ENCODE data around the gene SLC6A6.

The SLC6A6 gene

GRCh38 chr3:14472471-14473351 is 70.3 kb downstream of the SLC6A6 start:
- H3K27me3 ChIP-seq (ENCODE audit: control insufficient read depth in 1 of 2, insufficient read depth in 2 of 2, low read length in 2 of 2) = no peaks in the 10 kb centered on the region
- H3K9ac ChIP-seq (ENCODE audit: low read depth in 1 of 2, low read length in 2 of 2) = no peak overlapping the region
- H3K4me1 ChIP-seq (ENCODE audit: control insufficient read depth in 1 of 2, insufficient read depth in 2 of 2, low read length in 2 of 2) = peaks cover 3 to 4% of the 10 kb centered on the region in 2 donors
- no peak overlapping the region for H3K4me3 ChIP-seq (ENCODE audit: low read depth in 1 of 2, low read length in 2 of 2)
- H3K27ac ChIP-seq (ENCODE audit: low read depth, low read length) = peak overlapping the region; percentile 33
- peaks cover 27 to 66% of the 10 kb centered on the region in 2 donors for H3K36me3 ChIP-seq (ENCODE audit: control insufficient read depth in 1 of 2, insufficient read depth in 2 of 2, low read length in 2 of 2)
- no peaks in the 10 kb centered on the region for H3K9me3 ChIP-seq (ENCODE audit: control insufficient read depth in 1 of 2, low read length in 2 of 2)

- Histone ChIP-seq H3K4me1 (ENCODE audit: control insufficient read depth in 1 of 2, insufficient read depth in 2 of 2, low read length in 2 of 2) (peaks cover 3 to 4% of the 10 kb centered on the region in 2 donors), H3K36me3 (ENCODE audit: control insufficient read depth in 1 of 2, insufficient read depth in 2 of 2, low read length in 2 of 2) (peaks cover 31 to 68% of the 10 kb centered on the region in 2 donors), H3K27me3 (ENCODE audit: control insufficient read depth in 1 of 2, insufficient read depth in 2 of 2, low read length in 2 of 2) (no peaks in the 10 kb centered on the region), H3K9ac (ENCODE audit: low read depth in 1 of 2, low read length in 2 of 2) (no peak overlapping the region), H3K4me3 (ENCODE audit: low read depth in 1 of 2, low read length in 2 of 2) (no peak overlapping the region), H3K27ac (ENCODE audit: low read depth, low read length) (peak overlapping the region; percentile 32), H3K9me3 (ENCODE audit: control insufficient read depth in 1 of 2, low read length in 2 of 2) (no peaks in the 10 kb centered on the region)
These were observed 71.0 kb downstream of the SLC6A6 start for GRCh38 chr3:14473411-14473891.

- H3K4me1 ChIP-seq (ENCODE audit: control insufficient read depth in 1 of 2, insufficient read depth in 2 of 2, low read length in 2 of 2) = peaks cover 3 to 4% of the 10 kb centered on the region in 2 donors
- no peak overlapping the region for H3K9ac ChIP-seq (ENCODE audit: low read depth in 1 of 2, low read length in 2 of 2)
- peaks cover 31 to 76% of the 10 kb centered on the region in 2 donors for H3K36me3 ChIP-seq (ENCODE audit: control insufficient read depth in 1 of 2, insufficient read depth in 2 of 2, low read length in 2 of 2)
- H3K9me3 ChIP-seq (ENCODE audit: control insufficient read depth in 1 of 2, low read length in 2 of 2) = no peaks in the 10 kb centered on the region
- no peak overlapping the region for H3K4me3 ChIP-seq (ENCODE audit: low read depth in 1 of 2, low read length in 2 of 2)
- H3K27me3 ChIP-seq (ENCODE audit: control insufficient read depth in 1 of 2, insufficient read depth in 2 of 2, low read length in 2 of 2) = no peaks in the 10 kb centered on the region
- H3K27ac ChIP-seq (ENCODE audit: low read depth, low read length) = no peak overlapping the region
These were observed 72.1 kb downstream of the SLC6A6 start for GRCh38 chr3:14474363-14475081.

- Histone ChIP-seq H3K27me3 (ENCODE audit: control insufficient read depth in 1 of 2, insufficient read depth in 2 of 2, low read length in 2 of 2) (no peaks in the 10 kb centered on the region), H3K9ac (ENCODE audit: low read depth in 1 of 2, low read length in 2 of 2) (no peak overlapping the region), H3K27ac (ENCODE audit: low read depth, low read length) (no peak overlapping the region), H3K36me3 (ENCODE audit: control insufficient read depth in 1 of 2, insufficient read depth in 2 of 2, low read length in 2 of 2) (peaks cover 27 to 82% of the 10 kb centered on the region in 2 donors), H3K4me3 (ENCODE audit: low read depth in 1 of 2, low read length in 2 of 2) (no peak overlapping the region), H3K4me1 (ENCODE audit: control insufficient read depth in 1 of 2, insufficient read depth in 2 of 2, low read length in 2 of 2) (peaks cover 3 to 4% of the 10 kb centered on the region in 2 donors), H3K9me3 (ENCODE audit: control insufficient read depth in 1 of 2, low read length in 2 of 2) (no peaks in the 10 kb centered on the region)
These were observed 73.2 kb downstream of the SLC6A6 start for GRCh38 chr3:14475621-14476020.

GRCh38 chr3:14476583-14477265 is 74.3 kb downstream of the SLC6A6 start:
- H3K27me3 ChIP-seq (ENCODE audit: control insufficient read depth in 1 of 2, insufficient read depth in 2 of 2, low read length in 2 of 2) = no peaks in the 10 kb centered on the region
- peaks cover 31 to 88% of the 10 kb centered on the region in 2 donors for H3K36me3 ChIP-seq (ENCODE audit: control insufficient read depth in 1 of 2, insufficient read depth in 2 of 2, low read length in 2 of 2)
- no peaks in the 10 kb centered on the region for H3K9me3 ChIP-seq (ENCODE audit: control insufficient read depth in 1 of 2, low read length in 2 of 2)
- H3K9ac ChIP-seq (ENCODE audit: low read depth in 1 of 2, low read length in 2 of 2) = no peak overlapping the region
- H3K4me3 ChIP-seq (ENCODE audit: low read depth in 1 of 2, low read length in 2 of 2) = no peak overlapping the region
- H3K27ac ChIP-seq (ENCODE audit: low read depth, low read length) = no peak overlapping the region
- peaks cover 3 to 4% of the 10 kb centered on the region in 2 donors for H3K4me1 ChIP-seq (ENCODE audit: control insufficient read depth in 1 of 2, insufficient read depth in 2 of 2, low read length in 2 of 2)

GRCh38 chr3:14477311-14477935 is 75.0 kb downstream of the SLC6A6 start:
- H3K36me3 ChIP-seq (ENCODE audit: control insufficient read depth in 1 of 2, insufficient read depth in 2 of 2, low read length in 2 of 2) = peaks cover 33 to 87% of the 10 kb centered on the region in 2 donors
- no peak overlapping the region for H3K9ac ChIP-seq (ENCODE audit: low read depth in 1 of 2, low read length in 2 of 2)
- peaks cover 3 to 4% of the 10 kb centered on the region in 2 donors for H3K4me1 ChIP-seq (ENCODE audit: control insufficient read depth in 1 of 2, insufficient read depth in 2 of 2, low read length in 2 of 2)
- no peak overlapping the region for H3K27ac ChIP-seq (ENCODE audit: low read depth, low read length)
- H3K27me3 ChIP-seq (ENCODE audit: control insufficient read depth in 1 of 2, insufficient read depth in 2 of 2, low read length in 2 of 2) = no peaks in the 10 kb centered on the region
- no peak overlapping the region for H3K4me3 ChIP-seq (ENCODE audit: low read depth in 1 of 2, low read length in 2 of 2)
- H3K9me3 ChIP-seq (ENCODE audit: control insufficient read depth in 1 of 2, low read length in 2 of 2) = no peaks in the 10 kb centered on the region

- Histone ChIP-seq H3K4me3 (ENCODE audit: low read depth in 1 of 2, low read length in 2 of 2) (no peak overlapping the region), H3K27ac (ENCODE audit: low read depth, low read length) (no peak overlapping the region), H3K36me3 (ENCODE audit: control insufficient read depth in 1 of 2, insufficient read depth in 2 of 2, low read length in 2 of 2) (peaks cover 28 to 85% of the 10 kb centered on the region in 2 donors)
These were observed 76.6 kb downstream of the SLC6A6 start for GRCh38 chr3:14478956-14479550.

GRCh38 chr3:14479591-14479990 is 77.2 kb downstream of the SLC6A6 start:
- H3K36me3 ChIP-seq (ENCODE audit: control insufficient read depth in 1 of 2, insufficient read depth in 2 of 2, low read length in 2 of 2) = peaks cover 29 to 86% of the 10 kb centered on the region in 2 donors
- H3K4me3 ChIP-seq (ENCODE audit: low read depth in 1 of 2, low read length in 2 of 2) = no peak overlapping the region
- H3K27ac ChIP-seq (ENCODE audit: low read depth, low read length) = no peak overlapping the region
- H3K9ac ChIP-seq (ENCODE audit: low read depth in 1 of 2, low read length in 2 of 2) = no peak overlapping the region
- no peaks in the 10 kb centered on the region for H3K27me3 ChIP-seq (ENCODE audit: control insufficient read depth in 1 of 2, insufficient read depth in 2 of 2, low read length in 2 of 2)
- no peaks in the 10 kb centered on the region for H3K4me1 ChIP-seq (ENCODE audit: control insufficient read depth in 1 of 2, insufficient read depth in 2 of 2, low read length in 2 of 2)
- H3K9me3 ChIP-seq (ENCODE audit: control insufficient read depth in 1 of 2, low read length in 2 of 2) = no peaks in the 10 kb centered on the region

More at GRCh38 chr3:14478956-14479550, 76.6 kb downstream of the SLC6A6 start:
- Histone ChIP-seq H3K9ac (ENCODE audit: low read depth in 1 of 2, low read length in 2 of 2) (no peak overlapping the region), H3K9me3 (ENCODE audit: control insufficient read depth in 1 of 2, low read length in 2 of 2) (no peaks in the 10 kb centered on the region), H3K27me3 (ENCODE audit: control insufficient read depth in 1 of 2, insufficient read depth in 2 of 2, low read length in 2 of 2) (no peaks in the 10 kb centered on the region), H3K4me1 (ENCODE audit: control insufficient read depth in 1 of 2, insufficient read depth in 2 of 2, low read length in 2 of 2) (no peaks in the 10 kb centered on the region)

- H3K4me3 ChIP-seq (ENCODE audit: low read depth in 1 of 2, low read length in 2 of 2) = no peak overlapping the region
- no peak overlapping the region for H3K27ac ChIP-seq (ENCODE audit: low read depth, low read length)
- peaks cover 33 to 90% of the 10 kb centered on the region in 2 donors for H3K36me3 ChIP-seq (ENCODE audit: control insufficient read depth in 1 of 2, insufficient read depth in 2 of 2, low read length in 2 of 2)
- no peaks in the 10 kb centered on the region for H3K9me3 ChIP-seq (ENCODE audit: control insufficient read depth in 1 of 2, low read length in 2 of 2)
- no peaks in the 10 kb centered on the region for H3K4me1 ChIP-seq (ENCODE audit: control insufficient read depth in 1 of 2, insufficient read depth in 2 of 2, low read length in 2 of 2)
- no peaks in the 10 kb centered on the region for H3K27me3 ChIP-seq (ENCODE audit: control insufficient read depth in 1 of 2, insufficient read depth in 2 of 2, low read length in 2 of 2)
- H3K9ac ChIP-seq (ENCODE audit: low read depth in 1 of 2, low read length in 2 of 2) = no peak overlapping the region
These were observed 78.0 kb downstream of the SLC6A6 start for GRCh38 chr3:14480207-14481017.
